HepG2 (cell line): ENCODE measurements around the gene NPDC1. TPM values are rescaled to one million over a fixed set of nuclear protein-coding genes. Genes with fewer than 3 reads are reported as not detected.

Experiments used
- ATAC-seq: fragments of 200-7000 bp; cut with Tn5 transposase; 3 replicates; pipeline ENCODE4 v1.9.1; 2020; ENCODE audit warnings: mild to moderate bottlenecking, moderate library complexity
- BruUV-seq: library from RNA; stranded (reverse); fragments of 400-500 nt; replicated peaks from 2 replicates; lab custom pipeline; 2021; lab: Mats Ljungman, UMichigan
- CTCF ChIA-PET: fragments of 300-600 bp; formaldehyde crosslinking; extraction: SDS; loops from one replicate; lab custom pipeline; 2021; ENCODE audit warnings: low total read pairs, inconsistent platforms, low intra/inter-chr PET ratio; lab: Yijun Ruan, JAX
- POLR2A ChIA-PET: fragments of 350-600 bp; sonication (Branson Sonifier 250); formaldehyde crosslinking; loops from one replicate; lab custom pipeline; 2020; ENCODE audit warnings: antibody characterized with exemption, inconsistent platforms; lab: Yijun Ruan, JAX
- DNase-seq: peaks from one replicate; pipeline ENCODE4 v3.0.0-alpha.2; 2015; ENCODE audit warnings: low spot score
- FAIRE-seq: peaks from 3 replicates; lab custom pipeline; 2011; peaks lifted over from hg19 to GRCh38; lab: Jason Lieb, UNC
- H2AFZ ChIP-seq: one replicate; pipeline ENCODE4 v1.6.1; 2011; ENCODE audit warnings: low read length, inconsistent platforms
- H3K27ac ChIP-seq: fragments of 300-600 bp; 3 replicates; pipeline ENCODE4 v1.8.0; 2011; ENCODE audit warnings: mixed run types, mild to moderate bottlenecking, mixed read lengths, low read length, inconsistent platforms; ENCODE audit not compliant: insufficient read depth; ENCODE audit errors: extremely low read length
- H3K27me3 ChIP-seq, 2 experiments: fragments of 200-600 bp in 1 of 2; 2 replicates in 1 of 2; 3 replicates in 1 of 2; pipeline versions ENCODE4 v1.6.0 to v1.8.0; 2011; ENCODE audit warnings: low read length in 2 of 2, mild to moderate bottlenecking in 2 of 2, moderate library complexity in 2 of 2, inconsistent platforms in 1 of 2; ENCODE audit not compliant: insufficient read depth in 2 of 2, control insufficient read depth in 1 of 2
- H3K36me3 ChIP-seq, 2 experiments: fragments of 200-600 bp in 1 of 2; replicated peaks in 1 of 2; 2 replicates in 1 of 2; 3 replicates in 1 of 2; pipeline versions ENCODE4 v1.5.1 to v1.8.0; 2011; ENCODE audit warnings: low read length in 2 of 2, inconsistent platforms in 1 of 2; ENCODE audit not compliant: insufficient read depth in 2 of 2, control insufficient read depth in 1 of 2
- H3K4me1 ChIP-seq: 2 replicates; pipeline ENCODE4 v1.5.1; 2012; ENCODE audit warnings: low read length, inconsistent platforms; ENCODE audit not compliant: insufficient read depth
- H3K4me2 ChIP-seq: 2 replicates; pipeline ENCODE4 v1.6.0; 2011; ENCODE audit warnings: low read depth, low read length, inconsistent platforms
- H3K4me3 ChIP-seq, 3 experiments: fragments of 200-600 bp in 1 of 3; sonication (generic), shearing (Covaris generic) in 1 of 3; replicated peaks in 1 of 3; 2 replicates each; pipeline ENCODE4 v1.5.1; 2011 to 2016; ENCODE audit warnings: low read length in 3 of 3, inconsistent platforms in 2 of 3, low read depth in 2 of 3, mild to moderate bottlenecking in 2 of 3, control low read depth in 1 of 3, mixed read lengths in 1 of 3; ENCODE audit not compliant: insufficient read depth in 1 of 3
- H3K79me2 ChIP-seq: one replicate; pipeline ENCODE4 v1.6.1; 2011; ENCODE audit warnings: low read length, inconsistent platforms; ENCODE audit not compliant: insufficient read depth
- H3K9ac ChIP-seq: 2 replicates; pipeline ENCODE4 v1.6.0; 2011; ENCODE audit warnings: mild to moderate bottlenecking, low read depth, low read length, inconsistent platforms; ENCODE audit not compliant: insufficient read depth
- H3K9me3 ChIP-seq: 2 replicates; pipeline ENCODE4 v1.5.1; 2012; ENCODE audit warnings: mild to moderate bottlenecking, low read length
- H4K20me1 ChIP-seq: 2 replicates; pipeline ENCODE4 v1.6.0; 2011; ENCODE audit warnings: inconsistent platforms, mild to moderate bottlenecking, low read length, moderate library complexity; ENCODE audit not compliant: insufficient read depth
- GFI1 ChIP-seq: sonication (generic); formaldehyde crosslinking; IDR thresholded peaks from 2 replicates; pipeline ENCODE4 v1.5.0; 2020; ENCODE audit warnings: missing genetic modification reagents, mild to moderate bottlenecking, borderline replicate concordance
- HMG20A ChIP-seq: IDR thresholded peaks from 2 replicates; pipeline ENCODE4 v1.6.1; 2016; ENCODE audit warnings: borderline replicate concordance
- HMG20B ChIP-seq: conservative IDR thresholded peaks from 2 replicates; pipeline ENCODE4 v1.6.1; 2016; ENCODE audit warnings: missing genetic modification reagents, missing compliant biosample characterization
- NFYB ChIP-seq: sonication (generic); formaldehyde crosslinking; IDR thresholded peaks from 2 replicates; pipeline ENCODE4 v1.4.0; 2020; ENCODE audit warnings: missing genetic modification reagents
- PHF21A ChIP-seq: sonication (generic); formaldehyde crosslinking; IDR thresholded peaks from 2 replicates; pipeline ENCODE4 v1.5.0; 2020; ENCODE audit warnings: mild to moderate bottlenecking, missing genetic modification reagents
- SP5 ChIP-seq: IDR thresholded peaks from 2 replicates; pipeline ENCODE4 v1.6.1; 2016; ENCODE audit warnings: low read depth, borderline replicate concordance
- ZEB1 ChIP-seq: IDR thresholded peaks from 2 replicates; pipeline ENCODE4 v1.6.1; 2012; ENCODE audit warnings: mild to moderate bottlenecking, low read depth, inconsistent platforms; ENCODE audit not compliant: insufficient replicate concordance
- WGBS: methylation state at CpG from one replicate; pipeline ENCODE4 v1.1.6; 2017; ENCODE audit warnings: low lambda C conversion rate; 5-methylcytosine and 5-hydroxymethylcytosine counted together
- in situ Hi-C: cut with HindIII; loops from 2 replicates; pipeline ENCODE4 v1.10.0; 2017; ENCODE audit warnings: low pct_unique_long_range_greater_than_20kb; ENCODE audit not compliant: extremely low pct_ligation_motif_present
- intact Hi-C: fragments of 100-400 bp; cut with micrococcal nuclease; formaldehyde crosslinking; loops from one replicate; pipeline ENCODE4 v1.10.0; 2022; ENCODE audit not compliant: unreplicated experiment
- polyA plus RNA-seq, 8 experiments: library from polyadenylated mRNA; depleted of rRNA in 3 of 8; stranded (reverse) in 7 of 8; unstranded in 1 of 8; fragments of >200 nt; fragmentation: Illumina TruSeq in 4 of 8; extraction: Trizol in 4 of 8; gene quantifications; 2 replicates each; pipeline versions ENCODE4 v1.2.1 to v1.2.3, GENCODE V29; 2011 to 2016; ENCODE audit warnings: low read depth in 4 of 8, missing spikeins in 1 of 8, mixed read lengths in 1 of 8; ENCODE audit not compliant: insufficient read depth in 1 of 8
- total RNA-seq, 5 experiments: library from RNA; depleted of rRNA; stranded (reverse); fragments of >200 nt; fragmentation: Illumina TruSeq; extraction: Trizol; gene quantifications; 2 replicates each; pipeline ENCODE4 v1.2.3, GENCODE V29; 2016; ENCODE audit warnings: low read depth in 1 of 5
- TF ChIP-seq, protein P1 (sequence below): sonication (generic); formaldehyde crosslinking; IDR thresholded peaks from 2 replicates; pipeline ENCODE4 v1.5.0; 2020; ENCODE audit warnings: mild to moderate bottlenecking, missing genetic modification reagents
- TF ChIP-seq, protein P2 (sequence below): sonication (generic); formaldehyde crosslinking; IDR thresholded peaks from 2 replicates; pipeline ENCODE4 v1.4.0; 2020; ENCODE audit warnings: mild to moderate bottlenecking, missing genetic modification reagents
- TF ChIP-seq, protein P3 (sequence below): sonication (generic); formaldehyde crosslinking; IDR thresholded peaks from 2 replicates; pipeline ENCODE4 v1.9.0; 2021; ENCODE audit warnings: missing genetic modification reagents, borderline replicate concordance
- TF ChIP-seq, protein P4 (sequence below): sonication (generic); formaldehyde crosslinking; conservative IDR thresholded peaks from 2 replicates; pipeline ENCODE4 v1.4.0; 2020; ENCODE audit warnings: missing genetic modification reagents
- TF ChIP-seq, protein P5 (sequence below): fragments of 450-650 bp; IDR thresholded peaks from 2 replicates; pipeline ENCODE4 v1.6.1; 2016
- TF ChIP-seq, protein P6 (sequence below): sonication (generic); formaldehyde crosslinking; IDR thresholded peaks from 2 replicates; pipeline ENCODE4 v1.5.1; 2020; ENCODE audit warnings: missing genetic modification reagents, mild to moderate bottlenecking, borderline replicate concordance

The NPDC1 gene
- total and polyA plus RNA-seq, 2 of the 13 experiments (the other 11 are each of a cell fraction or from before 2014, with no cell fraction given): 0.84 to 5.4 TPM

DNA sequence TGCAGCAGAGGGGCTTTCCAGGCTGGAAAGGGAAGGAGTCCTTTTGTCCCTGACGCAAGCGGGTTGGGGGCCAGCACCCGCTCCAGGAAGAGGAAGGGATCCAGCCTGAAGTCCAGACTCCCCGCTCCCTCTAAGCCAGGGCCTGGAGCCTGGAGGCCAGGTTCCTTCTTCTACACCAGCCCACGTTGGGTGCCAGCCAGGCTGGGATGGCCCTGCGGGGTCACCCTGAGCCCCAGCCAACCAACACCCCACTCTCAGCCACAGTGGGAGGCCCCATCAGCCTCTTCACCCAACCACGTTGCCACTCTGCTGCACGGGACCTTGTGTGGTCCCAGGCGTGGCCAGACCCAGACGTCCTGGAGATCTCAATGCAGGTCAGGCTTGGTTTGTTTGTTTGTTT lies 13.1 kb downstream of the NPDC1 start (continued):
- TF ChIP-seq, protein P1, sequence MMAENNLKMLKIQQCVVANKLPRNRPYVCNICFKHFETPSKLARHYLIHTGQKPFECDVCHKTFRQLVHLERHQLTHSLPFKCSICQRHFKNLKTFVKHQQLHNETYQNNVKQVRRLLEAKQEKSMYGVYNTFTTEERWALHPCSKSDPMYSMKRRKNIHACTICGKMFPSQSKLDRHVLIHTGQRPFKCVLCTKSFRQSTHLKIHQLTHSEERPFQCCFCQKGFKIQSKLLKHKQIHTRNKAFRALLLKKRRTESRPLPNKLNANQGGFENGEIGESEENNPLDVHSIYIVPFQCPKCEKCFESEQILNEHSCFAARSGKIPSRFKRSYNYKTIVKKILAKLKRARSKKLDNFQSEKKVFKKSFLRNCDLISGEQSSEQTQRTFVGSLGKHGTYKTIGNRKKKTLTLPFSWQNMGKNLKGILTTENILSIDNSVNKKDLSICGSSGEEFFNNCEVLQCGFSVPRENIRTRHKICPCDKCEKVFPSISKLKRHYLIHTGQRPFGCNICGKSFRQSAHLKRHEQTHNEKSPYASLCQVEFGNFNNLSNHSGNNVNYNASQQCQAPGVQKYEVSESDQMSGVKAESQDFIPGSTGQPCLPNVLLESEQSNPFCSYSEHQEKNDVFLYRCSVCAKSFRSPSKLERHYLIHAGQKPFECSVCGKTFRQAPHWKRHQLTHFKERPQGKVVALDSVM (CRISPR knock-in tag): 0 out of 2 replicates have a peak, but pooled peaks have one; percentile 7
- TF ChIP-seq, all 625 proteins: peak for 1

DNA sequence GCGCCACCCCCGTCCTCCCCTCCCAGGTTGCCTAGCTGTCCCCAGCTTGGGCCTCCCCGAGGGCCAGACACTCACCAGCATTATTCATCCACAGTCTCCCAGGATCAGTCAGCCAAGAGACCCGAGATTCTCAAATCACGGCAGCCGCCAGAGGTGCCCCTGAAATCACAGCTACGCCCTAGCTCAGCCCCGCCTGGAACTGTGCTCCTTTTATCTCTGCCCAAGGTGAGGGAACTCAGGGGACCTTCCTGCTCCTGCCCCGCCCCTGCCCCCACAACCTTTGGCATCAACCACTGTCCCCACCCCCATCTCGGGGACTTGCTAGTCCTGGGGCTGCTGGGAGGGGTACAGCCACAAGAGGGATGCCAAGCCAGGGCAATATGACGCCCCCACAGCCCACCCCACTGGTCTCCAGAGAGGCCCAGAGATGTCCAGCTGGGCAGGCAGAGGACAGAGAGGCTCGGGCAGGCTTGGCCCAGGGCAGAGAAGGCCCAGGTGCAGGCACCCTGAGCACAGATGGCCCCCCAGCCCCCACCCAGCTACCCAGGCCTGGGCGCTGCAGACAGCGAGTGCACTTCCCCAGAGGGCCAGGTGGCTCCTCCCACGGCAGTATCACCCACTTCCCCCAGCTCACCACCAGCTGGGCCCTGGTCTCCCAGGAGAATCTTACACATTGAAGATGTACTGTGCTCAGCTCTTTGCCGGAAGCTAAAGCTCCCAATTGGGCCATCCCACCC lies 13.9 kb downstream of the NPDC1 start, which contains the start of gene FUT7:
Gene FUT7 (minus strand): TSS at position 185 of the 737 bp plus-strand sequence. CDS start 97 bp downstream, at position 88.
- H2AFZ ChIP-seq: no peak within 1 kb of the TSS
- H3K4me1 ChIP-seq: peaks cover 71% of the 10 kb centered on the region
- H3K36me3 ChIP-seq: no peaks in the 10 kb centered on the region
- intact Hi-C loops (no loop called here), in situ Hi-C loops (loop anchor here (5.0 to 10.0 kb wide), 2 partner anchors 85 to 187 kb away; partner anchors contain the start of genes AJM1, C8G and PHPT1)
- H3K79me2 ChIP-seq: no peaks in the 10 kb centered on the region
- DNase-seq (no peak), FAIRE-seq (no peak), ATAC-seq (no peak)
- BruUV-seq: no TSS peak
- H3K9me3 ChIP-seq: no peaks in the 10 kb centered on the region
- no peak within 1 kb of the TSS for H3K9ac ChIP-seq
- peaks cover 0 to 19% of the 10 kb centered on the region in 2 experiments; a peak in 2 of 5 replicates for H3K27me3 ChIP-seq
- H3K4me2 ChIP-seq: peak within 1 kb of the TSS; percentile 7; the same call in 1 of the 2 replicates
- no peak within 1 kb of the TSS for H3K4me3 ChIP-seq
- CTCF ChIA-PET: no interaction called here
- 9% methylated on average over 10 of the region's 16 CpGs for WGBS
- H4K20me1 ChIP-seq: no peaks in the 10 kb centered on the region
- H3K27ac ChIP-seq: no peak within 1 kb of the TSS
- POLR2A ChIA-PET: interaction anchor here (0.6 kb wide), 1 partner anchor 10 kb away, joined by 3 read pairs; no protein-coding TSS in a partner anchor
- TF ChIP-seq, protein P2, sequence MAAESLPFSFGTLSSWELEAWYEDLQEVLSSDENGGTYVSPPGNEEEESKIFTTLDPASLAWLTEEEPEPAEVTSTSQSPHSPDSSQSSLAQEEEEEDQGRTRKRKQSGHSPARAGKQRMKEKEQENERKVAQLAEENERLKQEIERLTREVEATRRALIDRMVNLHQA (CRISPR knock-in tag): no peak
- TF ChIP-seq ZEB1 (no peak), HMG20B (0 out of 2 replicates have a peak, but pooled peaks have one; percentile 69), NFYB (CRISPR knock-in tag) (no peak), GFI1 (CRISPR knock-in tag) (peak; percentile 98), PHF21A (peak; percentile 55; the same call in 1 of the 2 replicates), SP5 (CRISPR knock-in tag) (0 out of 2 replicates have a peak, but pooled peaks have one; percentile 33), HMG20A (CRISPR knock-in tag) (0 out of 2 replicates have a peak, but pooled peaks have one; percentile 18)
- TF ChIP-seq, protein P3, sequence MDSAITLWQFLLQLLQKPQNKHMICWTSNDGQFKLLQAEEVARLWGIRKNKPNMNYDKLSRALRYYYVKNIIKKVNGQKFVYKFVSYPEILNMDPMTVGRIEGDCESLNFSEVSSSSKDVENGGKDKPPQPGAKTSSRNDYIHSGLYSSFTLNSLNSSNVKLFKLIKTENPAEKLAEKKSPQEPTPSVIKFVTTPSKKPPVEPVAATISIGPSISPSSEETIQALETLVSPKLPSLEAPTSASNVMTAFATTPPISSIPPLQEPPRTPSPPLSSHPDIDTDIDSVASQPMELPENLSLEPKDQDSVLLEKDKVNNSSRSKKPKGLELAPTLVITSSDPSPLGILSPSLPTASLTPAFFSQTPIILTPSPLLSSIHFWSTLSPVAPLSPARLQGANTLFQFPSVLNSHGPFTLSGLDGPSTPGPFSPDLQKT (CRISPR knock-in tag): no peak
- TF ChIP-seq, protein P4, sequence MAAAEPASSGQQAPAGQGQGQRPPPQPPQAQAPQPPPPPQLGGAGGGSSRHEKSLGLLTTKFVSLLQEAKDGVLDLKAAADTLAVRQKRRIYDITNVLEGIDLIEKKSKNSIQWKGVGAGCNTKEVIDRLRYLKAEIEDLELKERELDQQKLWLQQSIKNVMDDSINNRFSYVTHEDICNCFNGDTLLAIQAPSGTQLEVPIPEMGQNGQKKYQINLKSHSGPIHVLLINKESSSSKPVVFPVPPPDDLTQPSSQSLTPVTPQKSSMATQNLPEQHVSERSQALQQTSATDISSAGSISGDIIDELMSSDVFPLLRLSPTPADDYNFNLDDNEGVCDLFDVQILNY (CRISPR knock-in tag): no peak
- TF ChIP-seq, protein P5, sequence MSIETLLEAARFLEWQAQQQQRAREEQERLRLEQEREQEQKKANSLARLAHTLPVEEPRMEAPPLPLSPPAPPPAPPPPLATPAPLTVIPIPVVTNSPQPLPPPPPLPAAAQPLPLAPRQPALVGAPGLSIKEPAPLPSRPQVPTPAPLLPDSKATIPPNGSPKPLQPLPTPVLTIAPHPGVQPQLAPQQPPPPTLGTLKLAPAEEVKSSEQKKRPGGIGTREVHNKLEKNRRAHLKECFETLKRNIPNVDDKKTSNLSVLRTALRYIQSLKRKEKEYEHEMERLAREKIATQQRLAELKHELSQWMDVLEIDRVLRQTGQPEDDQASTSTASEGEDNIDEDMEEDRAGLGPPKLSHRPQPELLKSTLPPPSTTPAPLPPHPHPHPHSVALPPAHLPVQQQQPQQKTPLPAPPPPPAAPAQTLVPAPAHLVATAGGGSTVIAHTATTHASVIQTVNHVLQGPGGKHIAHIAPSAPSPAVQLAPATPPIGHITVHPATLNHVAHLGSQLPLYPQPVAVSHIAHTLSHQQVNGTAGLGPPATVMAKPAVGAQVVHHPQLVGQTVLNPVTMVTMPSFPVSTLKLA: no peak
- TF ChIP-seq, protein P6, sequence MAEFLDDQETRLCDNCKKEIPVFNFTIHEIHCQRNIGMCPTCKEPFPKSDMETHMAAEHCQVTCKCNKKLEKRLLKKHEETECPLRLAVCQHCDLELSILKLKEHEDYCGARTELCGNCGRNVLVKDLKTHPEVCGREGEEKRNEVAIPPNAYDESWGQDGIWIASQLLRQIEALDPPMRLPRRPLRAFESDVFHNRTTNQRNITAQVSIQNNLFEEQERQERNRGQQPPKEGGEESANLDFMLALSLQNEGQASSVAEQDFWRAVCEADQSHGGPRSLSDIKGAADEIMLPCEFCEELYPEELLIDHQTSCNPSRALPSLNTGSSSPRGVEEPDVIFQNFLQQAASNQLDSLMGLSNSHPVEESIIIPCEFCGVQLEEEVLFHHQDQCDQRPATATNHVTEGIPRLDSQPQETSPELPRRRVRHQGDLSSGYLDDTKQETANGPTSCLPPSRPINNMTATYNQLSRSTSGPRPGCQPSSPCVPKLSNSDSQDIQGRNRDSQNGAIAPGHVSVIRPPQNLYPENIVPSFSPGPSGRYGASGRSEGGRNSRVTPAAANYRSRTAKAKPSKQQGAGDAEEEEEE: no peak
